HG02678 (cell line): ENCODE data around the gene FAM234A.
"Not testable (repeated sequence)": the region's sequence is repeated elsewhere in the genome, so short reads cannot be mapped to it uniquely, and the experiment has no call there.

Experiments
- ATAC-seq: cut with Tn5 transposase; IDR thresholded peaks from one replicate; pipeline ENCODE4 v1.9.1; 2021; ENCODE audit warnings: mild to moderate bottlenecking, moderate library complexity; ENCODE audit not compliant: unreplicated experiment

Gene FAM234A

GRCh38 chr16:263944-264343, 29.3 kb downstream of the FAM234A start:
- no peak for ATAC-seq

GRCh38 chr16:264440-264951, 29.9 kb downstream of the FAM234A start:
- ATAC-seq, result no peak

DNA sequence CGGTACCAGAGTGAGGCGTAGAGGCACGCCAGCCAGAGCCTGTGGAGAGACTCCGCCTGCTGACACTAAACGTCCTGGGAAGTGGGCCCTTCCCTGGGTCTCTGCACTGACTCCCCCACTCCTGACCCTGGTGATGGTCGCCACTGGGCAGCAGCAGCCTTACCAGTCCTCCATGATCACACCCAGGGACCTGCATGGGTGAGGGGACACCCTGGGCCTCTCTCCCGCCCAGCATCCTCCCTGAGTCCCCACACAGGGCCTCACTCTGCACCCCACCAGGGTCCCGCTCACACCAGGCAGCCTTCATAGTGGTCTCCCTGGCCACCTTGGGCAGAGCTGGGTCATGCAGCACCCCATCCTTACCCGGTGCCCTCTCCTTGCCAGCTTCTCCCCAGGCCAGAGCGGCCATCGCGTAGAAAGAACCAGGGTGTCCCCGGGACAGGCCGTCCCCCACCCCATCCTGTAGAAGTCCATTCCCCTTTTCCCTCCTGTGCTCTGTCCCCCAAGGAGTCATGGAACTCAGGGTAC, 30.4 kb downstream of the FAM234A start:
- ATAC-seq, result no peak

GRCh38 chr16:265711-266110, 31.1 kb downstream of the FAM234A start:
- ATAC-seq, result no peak

- no peak for ATAC-seq
Observed at GRCh38 chr16:266258-267164, 31.9 kb downstream of the FAM234A start.

DNA sequence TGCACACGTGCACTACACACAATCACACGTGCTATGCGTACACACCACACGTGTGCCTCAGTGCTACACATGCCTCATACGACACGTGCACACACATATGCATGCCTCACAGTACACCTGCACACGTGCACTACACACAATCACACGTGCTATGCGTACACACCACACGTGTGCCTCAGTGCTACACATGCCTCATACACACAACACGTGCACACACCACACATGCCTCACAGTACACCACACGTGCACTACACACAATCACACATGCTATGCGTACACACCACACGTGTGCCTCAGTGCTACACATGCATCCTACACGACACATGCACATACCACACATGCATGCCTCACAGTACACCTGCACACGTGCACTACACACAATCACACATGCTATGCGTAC, 32.9 kb downstream of the FAM234A start:
- not testable (repeated sequence) for ATAC-seq

DNA sequence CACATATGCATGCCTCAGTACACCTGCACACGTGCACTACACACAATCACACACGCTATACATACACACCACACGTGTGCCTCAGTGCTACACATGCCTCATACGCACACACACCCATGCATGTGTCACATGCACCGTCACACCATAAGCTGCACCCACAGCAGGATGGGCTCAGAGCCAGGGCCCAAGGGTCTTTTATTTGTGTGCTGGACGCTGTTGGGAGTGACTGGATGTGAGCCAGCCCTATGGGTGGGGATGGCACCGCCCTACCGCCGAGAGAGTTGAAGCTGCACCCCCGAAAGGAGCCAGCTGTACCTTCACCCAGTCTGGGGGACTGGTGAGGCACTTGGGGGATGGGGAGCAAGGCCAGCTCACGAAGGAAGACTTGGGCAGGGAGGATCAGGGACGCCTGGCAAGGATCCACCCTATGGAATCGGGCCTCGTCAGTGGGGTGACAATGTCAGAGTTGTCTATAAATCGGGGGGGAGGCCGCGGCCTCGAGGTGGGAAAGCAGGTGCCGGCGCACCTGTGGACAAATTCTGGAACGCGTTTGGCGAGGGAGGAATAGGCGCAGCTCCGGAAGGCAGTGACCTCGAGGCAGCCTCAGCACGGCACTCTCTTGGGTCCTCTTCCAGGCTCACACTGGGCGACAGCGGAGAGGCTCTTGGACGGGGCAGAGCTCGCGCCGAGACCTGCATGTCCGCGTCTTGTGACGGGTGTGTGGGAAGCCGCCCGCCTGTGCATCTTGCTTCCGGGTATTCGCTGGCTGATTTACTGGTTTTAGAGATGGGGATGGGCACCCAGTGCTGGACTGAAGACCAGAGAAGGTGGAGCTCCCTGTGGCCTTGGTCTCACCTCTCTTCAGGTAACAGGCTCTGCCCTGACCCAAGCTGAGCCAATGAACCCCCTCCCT, 33.8 kb downstream of the FAM234A start:
- no peak for ATAC-seq

- no peak for ATAC-seq
Observed at GRCh38 chr16:269061-269796, 34.6 kb downstream of the FAM234A start.

DNA sequence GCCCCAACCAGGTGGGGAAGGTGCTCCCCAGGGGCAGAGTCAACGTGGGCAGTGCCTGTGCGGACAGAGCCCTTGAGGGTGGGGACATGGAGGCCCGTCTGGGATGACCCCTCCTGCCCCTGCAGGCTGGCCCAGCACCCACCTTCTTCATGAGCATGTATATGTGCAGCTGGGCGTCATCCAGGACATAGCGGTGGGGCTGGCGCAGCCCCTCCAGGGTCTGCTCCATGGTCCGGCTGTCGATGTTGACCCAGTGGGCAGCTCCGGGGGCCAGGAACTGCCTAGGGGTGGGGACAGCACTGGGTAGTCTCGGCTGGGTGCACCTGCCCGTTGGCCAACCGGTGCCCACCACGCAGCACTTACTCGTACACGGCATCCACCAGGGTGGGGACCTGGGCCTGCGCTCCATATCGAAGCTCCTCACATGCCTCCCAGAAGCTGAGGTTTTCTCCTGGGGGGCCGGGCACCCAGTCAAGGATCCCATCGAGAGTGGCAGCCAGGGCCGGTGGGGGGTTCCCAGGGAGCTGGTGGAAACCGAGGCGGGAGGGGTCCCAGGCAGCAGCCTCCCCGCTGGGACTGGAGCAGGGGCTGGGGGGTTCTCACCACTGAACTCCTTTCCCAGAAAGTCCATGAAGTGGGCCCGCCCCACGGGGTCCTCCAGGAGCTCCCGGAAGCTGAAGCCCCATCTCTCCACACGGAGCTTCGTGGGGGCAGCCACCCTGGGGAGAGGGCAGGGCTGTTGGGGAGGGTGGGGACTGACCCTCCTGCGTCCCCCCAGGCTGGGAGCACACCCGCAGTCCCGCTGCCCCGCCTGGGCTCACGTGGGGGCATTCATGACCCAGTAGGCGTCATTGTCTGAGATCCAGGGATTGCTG, 36.0 kb downstream of the FAM234A start:
- ATAC-seq, result no peak

GRCh38 chr16:272633-273546, 38.3 kb downstream of the FAM234A start:
- ATAC-seq, result no peak

DNA sequence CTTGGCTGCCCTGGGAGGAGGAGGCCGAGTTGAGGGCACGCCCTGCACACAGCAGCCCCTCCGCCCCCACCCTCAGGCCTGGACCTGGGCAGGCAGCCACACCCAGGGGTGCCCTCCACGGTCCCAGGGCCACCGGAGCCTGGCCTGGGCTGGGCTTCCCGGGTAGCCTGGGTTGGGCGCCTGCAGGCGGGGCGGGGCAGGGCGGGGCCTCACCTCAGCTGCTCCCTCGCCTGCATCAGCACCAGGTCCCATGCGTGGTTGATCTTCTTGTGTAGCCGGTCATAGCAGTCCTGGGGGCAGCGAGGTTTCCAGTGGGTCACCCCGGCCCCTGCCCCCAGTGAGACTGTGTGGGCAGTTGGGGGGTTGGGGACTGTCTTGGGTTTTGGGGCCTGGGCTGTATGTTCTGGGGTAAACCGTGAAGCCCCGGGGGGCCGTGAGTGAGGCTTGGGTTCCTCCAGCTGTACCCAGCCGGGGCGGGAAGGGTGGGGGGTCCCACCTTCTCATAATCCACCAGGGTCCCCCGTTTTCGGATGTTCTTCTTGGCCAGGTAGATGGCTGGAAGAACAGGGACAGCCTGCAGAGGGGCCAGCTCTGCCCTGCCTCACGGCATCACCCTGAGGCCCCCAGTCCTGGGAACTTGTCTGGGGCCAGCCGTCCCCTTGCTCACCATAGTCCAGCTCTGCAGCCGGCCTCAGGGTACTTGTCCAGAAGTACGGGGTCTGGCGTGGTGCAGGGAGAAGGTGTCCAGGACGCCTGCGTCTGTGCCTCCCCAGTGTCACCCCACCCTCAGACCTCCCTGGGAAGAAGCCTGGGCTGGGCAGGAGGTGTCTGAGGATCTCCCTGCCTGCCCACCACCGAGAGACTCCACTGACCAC, 39.2 kb downstream of the FAM234A start:
- no peak for ATAC-seq

- ATAC-seq, result no peak
Observed at GRCh38 chr16:275041-275641, 40.5 kb downstream of the FAM234A start.

- no peak for ATAC-seq
Observed at GRCh38 chr16:275786-276232, 41.2 kb downstream of the FAM234A start, which contains the start of gene RGS11. TSS of gene RGS11 (minus strand) at chr16:275944. CDS start at chr16:275911, 33 bp downstream.

GRCh38 chr16:276426-277077, 41.9 kb downstream of the FAM234A start:
- ATAC-seq, result no peak

- no peak for ATAC-seq
Observed at GRCh38 chr16:278863-279366, 44.3 kb downstream of the FAM234A start.

GRCh38 chr16:279531-279930, 44.9 kb downstream of the FAM234A start:
- no peak for ATAC-seq
